GM19395 (cell line): Measurements from ENCODE around the gene GPR107.

Experiments used
- ATAC-seq: cut with Tn5 transposase; IDR thresholded peaks from one replicate; pipeline ENCODE4 v1.9.1; 2021; ENCODE audit warnings: mild to moderate bottlenecking, moderate library complexity; ENCODE audit not compliant: unreplicated experiment

The GPR107 gene

DNA sequence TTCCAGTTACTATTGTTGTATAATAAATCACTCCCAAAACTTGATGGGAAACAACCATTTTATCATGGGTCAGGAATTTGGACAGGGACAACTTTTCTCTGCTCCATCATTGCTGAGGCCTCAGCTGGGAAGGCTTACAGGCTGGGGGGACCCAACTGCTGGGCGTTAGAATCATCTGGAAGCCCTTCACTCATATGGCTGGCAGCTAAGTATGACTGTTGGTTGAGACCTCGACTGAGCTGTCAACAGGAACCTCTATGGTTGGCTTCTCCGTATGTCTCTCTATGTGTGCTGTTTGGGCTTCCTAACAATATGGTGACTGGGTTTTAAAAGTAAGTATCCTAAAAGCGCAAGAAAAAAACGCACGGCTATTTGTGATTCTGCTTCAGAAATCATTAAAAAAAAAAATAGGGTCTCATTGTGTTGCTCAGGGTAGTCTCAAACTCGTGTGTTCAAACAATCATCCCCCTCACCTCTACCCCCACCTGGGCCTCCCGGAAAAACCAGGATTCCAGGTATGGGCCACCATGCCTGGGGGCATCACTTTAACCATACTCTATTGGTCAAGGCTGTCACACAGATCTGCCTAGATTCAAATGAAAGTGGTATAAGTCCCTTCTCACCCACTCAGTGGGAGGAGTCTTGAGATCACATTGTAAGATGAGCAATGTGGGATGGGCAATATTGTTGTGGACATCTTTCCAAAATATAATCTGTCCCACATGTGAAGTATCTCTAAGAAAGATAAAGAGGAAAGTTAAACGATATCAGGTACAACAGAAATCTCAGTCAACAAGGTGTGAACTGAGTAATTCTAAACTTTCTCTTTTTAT is 26.0 kb upstream of the GPR107 start:
- no peak for ATAC-seq

GRCh38 chr9:130028493-130029222 is 25.0 kb upstream of the GPR107 start:
- no peak for ATAC-seq

GRCh38 chr9:130029223-130029973 is 24.3 kb upstream of the GPR107 start:
- peak; percentile 48 for ATAC-seq

DNA sequence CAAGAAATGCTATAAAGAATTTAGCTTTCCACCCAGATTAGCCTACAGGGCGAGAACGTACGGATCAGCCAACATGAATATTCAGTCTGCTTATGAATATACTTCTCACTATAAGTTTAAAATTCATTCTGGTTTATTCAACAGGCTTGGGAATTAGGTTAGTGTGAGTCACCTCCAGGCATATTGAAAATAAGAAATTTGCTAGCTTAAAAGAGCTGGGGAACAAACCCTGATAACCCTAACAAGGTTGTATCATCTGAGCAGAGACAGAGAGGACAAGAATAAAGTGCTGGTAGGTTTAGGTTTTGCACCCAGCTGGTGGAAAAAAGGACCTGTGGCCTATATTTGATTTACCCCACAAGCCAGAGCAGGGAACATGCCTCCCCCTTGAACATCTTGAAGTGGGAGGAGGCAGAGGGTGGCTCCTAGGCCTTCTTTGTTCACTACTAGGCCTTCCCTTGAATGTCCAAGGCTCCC is 23.0 kb upstream of the GPR107 start:
- ATAC-seq, result no peak

GRCh38 chr9:130034570-130034969 is 19.1 kb upstream of the GPR107 start:
- no peak for ATAC-seq

- no peak for ATAC-seq
Observed at GRCh38 chr9:130036099-130036498, 17.6 kb upstream of the GPR107 start.

DNA sequence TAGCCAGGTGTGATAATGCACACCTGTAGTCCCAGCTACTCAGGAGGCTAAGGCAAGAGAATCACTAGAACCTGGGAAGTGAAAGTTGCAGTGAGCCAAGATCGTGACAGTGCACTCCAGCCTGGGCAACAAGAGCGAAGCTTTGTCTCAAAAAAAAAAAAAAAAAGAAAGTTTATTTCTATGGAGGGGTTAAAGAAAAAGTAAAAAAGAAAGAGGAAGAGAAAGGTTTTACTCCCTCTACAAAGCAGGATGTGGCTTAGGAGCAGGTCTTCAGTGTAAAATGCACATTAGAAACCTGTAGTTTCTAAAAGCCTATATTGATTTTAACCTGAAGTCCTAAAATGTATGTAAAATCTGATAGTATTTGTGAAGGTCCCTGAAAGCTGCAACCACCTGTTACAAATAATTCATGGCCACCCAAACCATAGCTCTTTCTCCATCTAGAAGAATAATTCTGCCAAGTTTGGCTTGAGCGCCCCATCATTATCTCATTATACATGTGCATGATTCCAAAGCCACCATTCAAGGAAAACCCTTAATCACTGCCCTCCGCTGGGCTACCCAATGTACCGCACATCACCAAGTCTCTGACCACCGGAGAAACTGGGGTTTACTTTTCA is 14.1 kb upstream of the GPR107 start:
- ATAC-seq, result peak; percentile 38

- no peak for ATAC-seq
Observed at GRCh38 chr9:130040984-130041647, 12.6 kb upstream of the GPR107 start.

GRCh38 chr9:130041648-130042405 is 11.9 kb upstream of the GPR107 start:
- no peak for ATAC-seq

DNA sequence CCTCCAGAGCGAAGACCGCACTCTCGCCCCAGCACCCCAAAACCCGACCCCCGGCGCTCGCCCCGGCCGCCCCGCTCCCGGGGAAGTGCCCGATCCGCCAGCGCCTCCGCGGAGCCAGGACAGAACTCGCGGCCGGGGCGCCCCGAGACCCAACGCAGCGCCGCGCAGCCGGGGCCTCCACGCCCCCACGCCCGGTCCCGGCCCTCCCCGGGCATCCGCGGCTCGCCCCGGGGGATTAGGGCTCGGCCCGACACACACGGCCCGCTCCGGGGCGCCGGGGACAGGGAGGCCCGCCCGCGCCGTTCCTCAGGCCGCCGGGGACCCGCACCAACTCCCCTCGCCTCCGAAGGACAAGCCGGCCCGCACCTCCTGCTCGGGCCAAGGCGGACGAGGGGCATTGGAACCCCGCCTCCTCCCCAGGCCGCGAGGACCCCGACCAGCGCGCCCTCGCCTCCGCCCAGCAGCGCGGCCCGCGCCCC is 11.3 kb upstream of the GPR107 start:
- ATAC-seq, result no peak

DNA sequence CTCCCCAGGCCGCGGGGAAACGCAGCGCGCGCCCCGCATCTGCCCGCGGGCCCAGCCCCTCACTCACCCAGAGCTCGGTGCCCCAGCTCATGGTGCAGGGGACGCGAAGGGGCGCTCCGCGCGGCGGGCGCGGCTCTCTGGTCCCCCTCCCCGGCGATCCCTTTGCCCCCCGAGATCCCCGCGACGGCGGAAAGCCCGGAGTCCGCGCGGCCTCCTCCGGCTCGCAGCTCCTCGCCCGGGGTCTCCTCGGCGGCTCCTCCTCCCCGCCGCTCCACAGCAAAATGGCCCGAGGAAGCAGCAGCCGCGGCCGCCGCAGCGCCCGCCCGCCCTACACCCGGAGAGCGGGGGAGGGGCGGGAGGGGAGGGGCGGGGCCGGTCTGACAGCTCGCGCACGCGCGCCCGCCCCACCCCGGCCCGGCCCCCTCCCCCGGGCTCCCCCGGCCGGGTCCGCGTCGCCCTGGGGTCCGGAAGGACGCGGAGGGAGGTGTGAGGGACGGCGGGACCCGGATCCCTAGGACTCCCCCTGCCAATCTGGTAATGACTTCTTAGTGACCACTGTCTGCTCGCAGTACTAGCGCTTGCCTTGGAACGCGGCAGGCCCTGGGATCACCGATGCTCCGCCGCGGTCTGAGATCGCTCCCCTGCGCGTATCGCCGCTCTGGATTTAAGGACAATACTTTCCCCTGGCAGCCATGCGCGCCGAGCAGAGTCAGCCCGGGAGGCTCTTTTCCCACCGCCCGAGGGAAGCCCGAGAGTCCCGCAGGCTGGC is 10.6 kb upstream of the GPR107 start, which contains the start of gene FNBP1:
Gene FNBP1 (minus strand): TSS at position 305 of the 769 bp plus-strand sequence. CDS start 214 bp downstream, at position 91.
- peak; percentile 37 for ATAC-seq

DNA sequence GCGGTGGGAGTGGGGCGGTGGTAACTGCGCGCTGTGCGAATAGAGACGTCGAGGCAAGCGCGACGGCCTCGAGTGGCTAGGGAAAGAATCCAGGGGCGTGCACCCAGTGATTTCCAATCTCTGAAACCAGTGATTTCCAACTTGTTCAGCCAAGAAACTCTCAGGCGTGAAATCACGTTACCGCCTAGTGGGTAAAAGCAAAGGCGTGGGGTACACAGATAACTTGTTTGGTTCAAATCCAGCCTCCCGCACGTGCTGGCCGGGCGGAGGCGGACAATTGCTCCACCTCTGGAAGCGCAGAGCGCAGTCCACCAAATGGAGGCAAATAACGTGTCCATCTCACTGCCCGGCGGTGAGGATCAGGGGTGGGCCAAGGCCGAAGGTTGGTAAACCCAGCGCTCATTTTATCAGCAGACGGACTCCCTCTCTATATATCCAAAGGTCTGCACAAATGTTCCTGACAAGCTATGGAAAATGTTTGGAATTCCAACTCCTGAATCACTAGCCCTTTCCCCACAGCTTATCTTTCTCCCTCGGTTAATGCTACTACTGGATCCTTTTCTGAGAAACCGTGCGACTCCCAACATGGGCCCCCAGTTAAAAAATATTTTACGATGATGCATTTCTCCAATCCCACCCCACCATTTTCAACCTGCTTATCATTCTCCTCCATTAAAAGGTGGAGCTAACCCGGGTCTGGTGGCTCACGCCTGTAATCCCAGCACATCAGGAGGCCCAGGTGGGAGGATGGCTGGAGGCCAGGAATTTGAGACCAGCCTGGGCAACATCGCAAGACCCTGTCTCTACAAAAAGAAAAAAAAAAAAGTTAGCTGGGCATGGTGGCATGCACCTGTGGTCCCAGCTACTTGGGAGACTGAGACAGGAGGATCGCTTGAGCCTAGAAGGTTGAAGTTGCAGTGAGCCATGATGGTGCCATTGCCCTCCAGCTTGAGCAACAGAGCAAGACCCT is 9.8 kb upstream of the GPR107 start:
- no peak for ATAC-seq

DNA sequence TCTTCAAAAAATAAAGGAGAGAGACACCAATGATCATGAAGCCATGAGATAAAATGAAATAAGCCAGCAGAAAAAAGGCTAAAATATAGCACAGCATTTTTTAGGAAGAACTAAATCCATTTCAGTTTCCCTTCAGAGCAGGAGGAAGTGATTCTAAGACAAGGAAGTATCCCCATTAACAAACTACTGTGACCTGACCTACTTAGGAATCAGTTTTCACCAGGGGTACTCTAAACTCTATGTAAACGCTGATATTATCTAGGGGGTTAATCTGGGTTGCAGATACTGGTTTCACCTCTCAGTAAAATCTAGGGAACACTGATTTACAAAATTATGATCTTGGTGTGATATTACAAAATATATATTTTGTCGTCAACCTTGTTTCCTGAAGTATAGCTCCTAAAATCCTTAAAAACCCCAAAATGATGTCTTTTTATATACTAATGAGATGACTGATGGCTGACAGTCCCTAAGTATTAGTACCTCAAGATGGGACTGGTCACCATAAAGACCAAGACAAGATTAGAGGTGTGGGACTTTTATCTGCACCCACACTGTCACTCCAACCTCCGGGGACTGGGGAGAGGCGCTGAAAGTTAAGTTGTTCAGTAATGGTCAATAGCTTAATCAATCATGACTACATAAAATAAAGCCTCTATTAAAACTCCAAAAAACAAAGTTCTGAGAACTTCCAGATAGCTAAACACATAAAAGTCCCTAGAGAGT is 7.8 kb upstream of the GPR107 start:
- no peak for ATAC-seq

- ATAC-seq, result no peak
Observed at GRCh38 chr9:130049431-130050210, 4.1 kb upstream of the GPR107 start.

DNA sequence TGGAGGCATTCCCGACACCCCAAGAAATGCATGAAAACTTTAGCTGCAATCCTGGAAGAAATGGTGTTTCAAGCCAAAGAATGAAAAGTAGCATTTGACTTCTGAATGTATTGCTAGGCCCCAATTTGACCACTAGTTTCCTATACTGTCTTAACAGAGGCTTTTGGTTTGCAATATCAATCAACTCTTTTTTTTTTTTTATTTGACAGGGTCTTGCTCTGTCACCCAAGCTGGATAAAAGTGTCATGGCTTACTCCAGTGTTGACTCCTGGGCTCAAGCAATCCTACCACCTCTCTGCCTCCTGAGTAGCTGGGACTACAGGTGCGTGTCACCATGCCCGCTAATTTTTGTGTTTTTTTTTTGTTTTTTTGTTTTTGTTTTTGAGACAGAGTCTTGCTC is 3.2 kb upstream of the GPR107 start:
- ATAC-seq, result no peak

- ATAC-seq, result no peak
Observed at GRCh38 chr9:130051855-130052254, 1.9 kb upstream of the GPR107 start.
